Measurements from ENCODE around the gene ZCCHC24. TPM values are rescaled to one million over a fixed set of nuclear protein-coding genes. Genes with fewer than 3 reads are reported as not detected.

Gene ZCCHC24
- total RNA-seq, 4 donors from 2014 or later, result 37.6 to 75.7 (median 48.7) TPM

- no peak for TF ChIP-seq CTCF (IDR thresholded peaks at IDR 0.05; ENCODE audit: low read depth)
Observed at GRCh38 chr10:79472449-79472848, 27.0 kb upstream of the ZCCHC24 start.

- TF ChIP-seq CTCF (IDR thresholded peaks at IDR 0.05; ENCODE audit: low read depth), result no peak
Observed at GRCh38 chr10:79471776-79472175, 26.4 kb upstream of the ZCCHC24 start.

GRCh38 chr10:79470096-79470495 is 24.7 kb upstream of the ZCCHC24 start:
- no peak for TF ChIP-seq CTCF (IDR thresholded peaks at IDR 0.05; ENCODE audit: low read depth)

- no peak for TF ChIP-seq CTCF (IDR thresholded peaks at IDR 0.05; ENCODE audit: low read depth)
Observed at GRCh38 chr10:79468841-79469585, 23.6 kb upstream of the ZCCHC24 start.

- TF ChIP-seq CTCF (IDR thresholded peaks at IDR 0.05; ENCODE audit: low read depth), result no peak
Observed at GRCh38 chr10:79468015-79468560, 22.7 kb upstream of the ZCCHC24 start.

GRCh38 chr10:79465341-79465740 is 19.9 kb upstream of the ZCCHC24 start:
- no peak for TF ChIP-seq CTCF (IDR thresholded peaks at IDR 0.05; ENCODE audit: low read depth)

GRCh38 chr10:79463578-79464496 is 18.4 kb upstream of the ZCCHC24 start:
- no peak for TF ChIP-seq CTCF (IDR thresholded peaks at IDR 0.05; ENCODE audit: low read depth)
